ENCODE measurements around the gene NTNG2. TPM values are rescaled to one million over a fixed set of nuclear protein-coding genes. Genes with fewer than 3 reads are reported as not detected.

Gene NTNG2
- total RNA-seq, 1 donor from 2014 or later, result 1.0 TPM

- peaks cover 21% of the 10 kb centered on the region for H3F3A ChIP-seq (ENCODE audit: low read depth)
- H4K20me1 ChIP-seq (ENCODE audit: low read depth), result no peaks in the 10 kb centered on the region
- DNase-seq (ENCODE audit: low spot score), result peak; percentile 90
- no peak overlapping the region for H3K27ac Mint-ChIP-seq
- no peaks in the 10 kb centered on the region for H3K9me3 Mint-ChIP-seq
- H3K9me3 ChIP-seq (ENCODE audit: low read depth), result no peaks in the 10 kb centered on the region
- no peaks in the 10 kb centered on the region for H3K36me3 Mint-ChIP-seq
- peaks cover 9% of the 10 kb centered on the region for H3K27me3 Mint-ChIP-seq (ENCODE audit: insufficient read depth, low read depth)
- H3K4me1 ChIP-seq, result peaks cover 20% of the 10 kb centered on the region
- H3K4me2 ChIP-seq, result no peak overlapping the region
- H3K36me3 ChIP-seq, result no peaks in the 10 kb centered on the region
- H3K4me3 ChIP-seq, result no peak overlapping the region
- no peak overlapping the region for H3K9ac ChIP-seq
- no peak overlapping the region for H3K4me3 Mint-ChIP-seq
- TF ChIP-seq EZH2 (IDR thresholded peaks at IDR 0.05), result no peak
- TF ChIP-seq, protein P1, sequence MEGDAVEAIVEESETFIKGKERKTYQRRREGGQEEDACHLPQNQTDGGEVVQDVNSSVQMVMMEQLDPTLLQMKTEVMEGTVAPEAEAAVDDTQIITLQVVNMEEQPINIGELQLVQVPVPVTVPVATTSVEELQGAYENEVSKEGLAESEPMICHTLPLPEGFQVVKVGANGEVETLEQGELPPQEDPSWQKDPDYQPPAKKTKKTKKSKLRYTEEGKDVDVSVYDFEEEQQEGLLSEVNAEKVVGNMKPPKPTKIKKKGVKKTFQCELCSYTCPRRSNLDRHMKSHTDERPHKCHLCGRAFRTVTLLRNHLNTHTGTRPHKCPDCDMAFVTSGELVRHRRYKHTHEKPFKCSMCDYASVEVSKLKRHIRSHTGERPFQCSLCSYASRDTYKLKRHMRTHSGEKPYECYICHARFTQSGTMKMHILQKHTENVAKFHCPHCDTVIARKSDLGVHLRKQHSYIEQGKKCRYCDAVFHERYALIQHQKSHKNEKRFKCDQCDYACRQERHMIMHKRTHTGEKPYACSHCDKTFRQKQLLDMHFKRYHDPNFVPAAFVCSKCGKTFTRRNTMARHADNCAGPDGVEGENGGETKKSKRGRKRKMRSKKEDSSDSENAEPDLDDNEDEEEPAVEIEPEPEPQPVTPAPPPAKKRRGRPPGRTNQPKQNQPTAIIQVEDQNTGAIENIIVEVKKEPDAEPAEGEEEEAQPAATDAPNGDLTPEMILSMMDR (IDR thresholded peaks at IDR 0.05), result peak; percentile 97
- no peak for TF ChIP-seq EZH2phosphoT487 (IDR thresholded peaks at IDR 0.05)
- no peak overlapping the region for H2AFZ ChIP-seq (replicated peaks)
- H3K4me1 Mint-ChIP-seq, result peaks cover 24% of the 10 kb centered on the region
- no peak overlapping the region for H3K27ac ChIP-seq
- H3K79me2 ChIP-seq (ENCODE audit: low read depth), result no peaks in the 10 kb centered on the region
- peaks cover 32% of the 10 kb centered on the region for H3K27me3 ChIP-seq
Observed at GRCh38 chr9:132235894-132236661, 74.2 kb downstream of the NTNG2 start.

GRCh38 chr9:132236662-132237311 lies 74.9 kb downstream of the NTNG2 start:
- no peaks in the 10 kb centered on the region for H3K36me3 Mint-ChIP-seq
- H3F3A ChIP-seq (ENCODE audit: low read depth), result peaks cover 21% of the 10 kb centered on the region
- no peaks in the 10 kb centered on the region for H4K20me1 ChIP-seq (ENCODE audit: low read depth)
- H3K4me1 Mint-ChIP-seq, result peaks cover 28% of the 10 kb centered on the region
- H3K9me3 Mint-ChIP-seq, result no peaks in the 10 kb centered on the region
- TF ChIP-seq EZH2 (IDR thresholded peaks at IDR 0.05), result no peak
- TF ChIP-seq, protein P1 (IDR thresholded peaks at IDR 0.05), result peak; percentile 2
- no peak for DNase-seq (ENCODE audit: low spot score)
- peaks cover 37% of the 10 kb centered on the region for H3K27me3 ChIP-seq
- peaks cover 20% of the 10 kb centered on the region for H3K4me1 ChIP-seq
- no peaks in the 10 kb centered on the region for H3K79me2 ChIP-seq (ENCODE audit: low read depth)
- H3K27me3 Mint-ChIP-seq (ENCODE audit: insufficient read depth, low read depth), result peaks cover 11% of the 10 kb centered on the region
- no peak overlapping the region for H2AFZ ChIP-seq (replicated peaks)
- H3K27ac Mint-ChIP-seq, result no peak overlapping the region
- no peak overlapping the region for H3K4me2 ChIP-seq
- no peaks in the 10 kb centered on the region for H3K36me3 ChIP-seq
- no peaks in the 10 kb centered on the region for H3K9me3 ChIP-seq (ENCODE audit: low read depth)
- no peak overlapping the region for H3K4me3 ChIP-seq
- H3K9ac ChIP-seq, result no peak overlapping the region
- no peak overlapping the region for H3K27ac ChIP-seq
- H3K4me3 Mint-ChIP-seq, result peak overlapping the region; percentile 19

GRCh38 chr9:132237481-132237880 lies 75.6 kb downstream of the NTNG2 start:
- H3F3A ChIP-seq (ENCODE audit: low read depth), result peaks cover 24% of the 10 kb centered on the region
- H3K9me3 ChIP-seq (ENCODE audit: low read depth), result no peaks in the 10 kb centered on the region
- Mint-ChIP-seq H3K4me1 (peaks cover 31% of the 10 kb centered on the region), H3K9me3 (no peaks in the 10 kb centered on the region), H3K36me3 (no peaks in the 10 kb centered on the region), H3K4me3 (no peak overlapping the region), H3K27ac (no peak overlapping the region), H3K27me3 (ENCODE audit: insufficient read depth, low read depth) (peaks cover 15% of the 10 kb centered on the region)
- no peaks in the 10 kb centered on the region for H3K36me3 ChIP-seq
- TF ChIP-seq, protein P1 (IDR thresholded peaks at IDR 0.05), result no peak
- H3K9ac ChIP-seq, result no peak overlapping the region
- H3K27me3 ChIP-seq, result peaks cover 44% of the 10 kb centered on the region
- H2AFZ ChIP-seq (replicated peaks), result no peak overlapping the region
- no peak overlapping the region for H3K27ac ChIP-seq
- no peak for DNase-seq (ENCODE audit: low spot score)
- no peaks in the 10 kb centered on the region for H3K79me2 ChIP-seq (ENCODE audit: low read depth)
- no peak overlapping the region for H3K4me2 ChIP-seq
- no peak overlapping the region for H3K4me3 ChIP-seq
- H3K4me1 ChIP-seq, result peaks cover 22% of the 10 kb centered on the region
- no peaks in the 10 kb centered on the region for H4K20me1 ChIP-seq (ENCODE audit: low read depth)
